Uterus (tissue), 4 donors: ENCODE results near the gene PPP4C. TPM values are rescaled to one million over a fixed set of nuclear protein-coding genes. Genes with fewer than 3 reads are reported as not detected.

Experiments
- DNase-seq, 2 donors: peaks; one replicate each; pipeline ENCODE4 v3.0.0-alpha.2; 2019 to 2020
- H3K27ac ChIP-seq, 2 donors: fragments of 200-600 bp; sonication (generic); 1 replicate in 1 of 2; 2 replicates in 1 of 2; pipeline ENCODE4 v1.5.1; 2016 to 2018
- H3K27me3 ChIP-seq, 2 donors: fragments of 200-600 bp; sonication (generic); one replicate each; pipeline ENCODE4 v1.5.1; 2018 to 2019; ENCODE audit warnings: control low read depth in 1 of 2
- H3K36me3 ChIP-seq, 2 donors: fragments of 200-600 bp; sonication (generic); one replicate each; pipeline ENCODE4 v1.5.1; 2019; ENCODE audit warnings: control low read depth in 1 of 2
- H3K4me1 ChIP-seq, 2 donors: fragments of 200-600 bp; sonication (generic); one replicate each; pipeline ENCODE4 v1.5.1; 2018 to 2019; ENCODE audit warnings: control low read depth in 1 of 2
- H3K4me3 ChIP-seq, 2 donors: fragments of 200-600 bp; sonication (generic); 1 replicate in 1 of 2; 2 replicates in 1 of 2; pipeline ENCODE4 v1.5.1; 2018 to 2019; ENCODE audit warnings: mild to moderate bottlenecking in 1 of 2
- H3K9me3 ChIP-seq, 2 donors: fragments of 200-600 bp; sonication (generic); one replicate each; pipeline ENCODE4 v1.5.1; 2019; ENCODE audit warnings: control low read depth in 1 of 2
- POLR2A ChIP-seq, 2 donors: fragments of 450-650 bp; IDR thresholded peaks; one replicate each; pipeline ENCODE4 v1.6.1; 2016; ENCODE audit warnings: antibody characterized with exemption in 2 of 2, mild to moderate bottlenecking in 1 of 2, moderate library complexity in 1 of 2
- intact Hi-C: fragments of 100-400 bp; cut with DNase I; formaldehyde crosslinking; loops from one replicate; pipeline ENCODE4 v1.15.1; 2023; ENCODE audit warnings: low total_unique reads
- total RNA-seq, 4 donors: library from RNA; depleted of rRNA in 3 of 4; stranded (reverse); fragments of >200 nt in 3 of 4; gene quantifications; one replicate each; pipeline versions ENCODE4 v1.1.0 to v1.2.4, GENCODE V29; 2014 to 2023
- TF ChIP-seq, protein P1 (sequence below), 4 experiments: fragments of 200-600 bp in 2 of 4; fragments of 450-650 bp in 2 of 4; sonication (generic) in 2 of 4; IDR thresholded peaks; one replicate each; pipeline ENCODE4 v1.5.1; 2016 to 2019; ENCODE audit warnings: antibody characterized with exemption in 4 of 4, mild to moderate bottlenecking in 2 of 4, moderate library complexity in 1 of 4
- donor health status: DM: yes; HTN: yes; CAD: no.

Gene PPP4C
- total RNA-seq, 4 donors from 2014 or later = 15.6 to 78.5 (median 64.5) TPM

DNA sequence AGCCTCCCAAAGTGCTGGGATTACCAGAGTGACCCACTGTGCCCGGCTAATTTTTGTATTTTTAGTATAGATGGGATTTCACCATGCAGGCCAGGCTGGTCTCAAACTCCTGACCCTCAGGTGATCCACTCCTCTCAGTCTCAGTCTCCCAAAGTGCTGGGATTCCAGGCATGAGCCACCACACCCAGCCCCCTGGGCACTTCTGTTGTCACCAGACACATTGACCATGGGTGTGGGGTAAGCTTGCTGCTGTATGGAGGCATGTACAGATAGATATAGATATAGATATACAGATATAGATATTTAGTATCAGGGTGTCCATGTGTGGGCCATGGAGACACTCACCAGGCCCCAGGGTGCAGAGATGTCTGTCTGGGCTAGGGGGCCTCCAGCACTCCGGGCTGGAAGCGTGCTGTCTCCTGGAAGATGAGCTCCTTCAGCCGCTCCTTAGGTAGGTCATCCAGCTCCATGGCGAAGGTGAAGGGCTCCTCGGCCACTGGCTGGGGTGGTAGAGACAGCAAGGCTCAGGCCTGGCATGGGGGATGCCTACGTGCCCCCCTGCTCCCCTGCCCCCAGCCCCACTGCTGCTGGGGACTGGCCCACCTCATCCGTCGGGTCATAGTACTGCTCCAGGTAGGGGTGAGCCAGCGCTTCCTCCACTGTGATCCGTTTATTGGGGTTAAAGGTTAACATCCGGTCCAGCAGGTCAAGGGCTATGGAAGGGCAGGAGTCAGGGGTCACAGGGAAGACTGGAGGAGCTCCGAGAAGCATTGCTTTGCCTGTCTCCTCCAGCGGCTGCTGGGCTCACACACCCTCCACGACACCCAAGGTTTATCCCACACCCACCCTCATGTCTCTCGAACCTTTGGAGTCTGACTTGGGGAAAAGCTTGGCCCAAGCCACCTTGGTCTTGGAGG is 40.8 kb downstream of the PPP4C start:
- no peaks in the 10 kb centered on the region for H3K36me3 ChIP-seq
- intact Hi-C loops = no loop called here

DNA sequence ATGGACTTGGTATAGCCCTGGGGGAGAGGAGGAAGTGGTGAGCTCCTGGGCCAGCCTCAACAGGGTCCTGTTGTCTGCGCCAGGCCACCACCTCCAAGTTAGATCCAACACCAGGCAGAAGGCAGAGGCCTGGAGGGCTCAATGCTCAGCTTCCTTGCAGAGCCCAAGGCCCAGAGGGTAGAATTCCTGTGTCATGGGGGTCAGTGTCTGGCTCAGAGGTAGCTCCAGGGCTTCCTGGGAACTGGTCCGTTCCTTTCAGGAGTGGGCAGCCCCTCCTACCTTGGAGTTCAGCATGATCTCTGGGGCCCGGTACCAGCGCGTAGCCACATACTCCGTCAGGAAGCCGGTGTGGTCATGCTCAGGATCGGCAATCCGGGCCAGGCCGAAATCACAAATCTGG is 42.0 kb downstream of the PPP4C start:
- intact Hi-C loops = no loop called here
- TF ChIP-seq, protein P1, sequence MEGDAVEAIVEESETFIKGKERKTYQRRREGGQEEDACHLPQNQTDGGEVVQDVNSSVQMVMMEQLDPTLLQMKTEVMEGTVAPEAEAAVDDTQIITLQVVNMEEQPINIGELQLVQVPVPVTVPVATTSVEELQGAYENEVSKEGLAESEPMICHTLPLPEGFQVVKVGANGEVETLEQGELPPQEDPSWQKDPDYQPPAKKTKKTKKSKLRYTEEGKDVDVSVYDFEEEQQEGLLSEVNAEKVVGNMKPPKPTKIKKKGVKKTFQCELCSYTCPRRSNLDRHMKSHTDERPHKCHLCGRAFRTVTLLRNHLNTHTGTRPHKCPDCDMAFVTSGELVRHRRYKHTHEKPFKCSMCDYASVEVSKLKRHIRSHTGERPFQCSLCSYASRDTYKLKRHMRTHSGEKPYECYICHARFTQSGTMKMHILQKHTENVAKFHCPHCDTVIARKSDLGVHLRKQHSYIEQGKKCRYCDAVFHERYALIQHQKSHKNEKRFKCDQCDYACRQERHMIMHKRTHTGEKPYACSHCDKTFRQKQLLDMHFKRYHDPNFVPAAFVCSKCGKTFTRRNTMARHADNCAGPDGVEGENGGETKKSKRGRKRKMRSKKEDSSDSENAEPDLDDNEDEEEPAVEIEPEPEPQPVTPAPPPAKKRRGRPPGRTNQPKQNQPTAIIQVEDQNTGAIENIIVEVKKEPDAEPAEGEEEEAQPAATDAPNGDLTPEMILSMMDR (IDR thresholded peaks at IDR 0.05) = no peak
- no peak for TF ChIP-seq POLR2A (IDR thresholded peaks at IDR 0.05)
- no peak overlapping the region for H3K27ac ChIP-seq
- no peak overlapping the region for H3K4me3 ChIP-seq
- no peaks in the 10 kb centered on the region for H3K9me3 ChIP-seq
- H3K27me3 ChIP-seq = no peaks in the 10 kb centered on the region
- DNase-seq = no peak
- H3K4me1 ChIP-seq = no peaks in the 10 kb centered on the region
- no peaks in the 10 kb centered on the region for H3K36me3 ChIP-seq

More for the DNA sequence above, 40.8 kb downstream of the PPP4C start:
- Histone ChIP-seq H3K9me3 (no peaks in the 10 kb centered on the region), H3K27ac (no peak overlapping the region), H3K27me3 (no peaks in the 10 kb centered on the region), H3K4me3 (no peak overlapping the region), H3K4me1 (no peaks in the 10 kb centered on the region)
- no peak for DNase-seq
- TF ChIP-seq POLR2A (IDR thresholded peaks at IDR 0.05) = no peak
- TF ChIP-seq, protein P1 (IDR thresholded peaks at IDR 0.05) = no peak

DNA sequence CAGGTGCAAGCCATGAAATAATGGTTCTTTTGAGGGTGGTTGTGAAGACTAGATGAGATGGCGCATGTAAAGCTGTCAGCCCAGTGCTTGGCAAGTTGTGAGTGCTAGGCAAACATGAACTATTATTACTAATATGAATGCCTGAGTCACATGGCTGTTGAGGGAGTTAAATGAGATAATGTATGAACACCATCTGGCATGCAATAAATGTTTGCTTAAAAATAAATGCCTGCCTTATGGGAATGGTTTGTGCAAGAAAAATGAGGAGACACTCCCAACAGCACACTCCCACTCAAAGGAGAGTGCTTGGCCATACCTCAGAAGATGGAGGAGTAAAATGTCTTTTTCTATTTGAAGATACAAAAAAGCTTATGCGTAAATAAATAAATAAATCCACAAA is 43.6 kb downstream of the PPP4C start:
- no peaks in the 10 kb centered on the region for H3K36me3 ChIP-seq
- TF ChIP-seq POLR2A (IDR thresholded peaks at IDR 0.05) = no peak
- TF ChIP-seq, protein P1 (IDR thresholded peaks at IDR 0.05) = no peak

DNA sequence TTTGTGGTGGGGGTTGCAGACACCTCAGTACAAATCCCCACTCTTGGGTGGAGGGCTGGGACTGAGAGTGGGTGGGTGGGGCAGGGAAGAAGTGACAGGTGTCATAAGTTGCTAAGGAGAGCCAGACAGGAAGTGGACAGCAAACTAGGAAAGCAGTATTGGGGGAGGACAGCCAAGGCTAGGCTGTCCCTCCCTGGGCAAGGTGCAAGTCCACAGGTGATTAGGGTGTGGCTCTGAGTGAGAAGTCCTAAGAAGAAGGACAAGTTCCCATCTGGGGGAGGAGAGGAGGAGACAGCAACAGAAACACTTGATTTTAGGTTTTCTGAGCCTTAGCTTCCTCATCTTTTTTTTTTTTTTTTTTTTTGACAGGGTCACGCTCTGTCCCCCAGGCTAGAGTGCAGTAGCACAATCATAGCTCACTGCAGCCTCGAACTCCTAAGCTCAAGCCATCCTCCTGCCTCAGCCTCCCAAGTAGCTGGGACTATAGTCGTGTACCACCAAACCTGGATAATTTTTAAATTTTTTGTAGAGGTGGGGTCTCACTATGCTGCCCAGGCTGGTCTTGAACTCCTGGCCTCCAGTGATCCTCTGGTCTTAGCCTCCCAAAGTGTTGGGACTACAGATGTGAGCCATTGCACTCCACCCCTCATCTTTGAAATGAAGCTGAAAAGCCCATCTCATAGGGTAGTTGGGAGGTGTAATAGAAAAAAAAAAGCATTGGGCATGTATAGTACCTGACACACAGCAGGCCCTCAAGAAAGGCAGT is 44.7 kb downstream of the PPP4C start:
- Histone ChIP-seq H3K36me3 (no peaks in the 10 kb centered on the region), H3K27me3 (no peaks in the 10 kb centered on the region), H3K9me3 (no peaks in the 10 kb centered on the region), H3K27ac (peak overlapping the region; percentile 92 to 95), H3K4me3 (no peak overlapping the region), H3K4me1 (no peaks in the 10 kb centered on the region)
- intact Hi-C loops = no loop called here
- no peak for DNase-seq
- TF ChIP-seq, protein P1 (IDR thresholded peaks at IDR 0.05) = no peak
- no peak for TF ChIP-seq POLR2A (IDR thresholded peaks at IDR 0.05)

More for the DNA sequence above, 43.6 kb downstream of the PPP4C start:
- H3K9me3 ChIP-seq = no peaks in the 10 kb centered on the region
- intact Hi-C loops = no loop called here
- H3K27ac ChIP-seq = peak overlapping the region; percentile 48 to 63
- no peaks in the 10 kb centered on the region for H3K4me1 ChIP-seq
- no peaks in the 10 kb centered on the region for H3K27me3 ChIP-seq
- no peak for DNase-seq
- no peak overlapping the region for H3K4me3 ChIP-seq
